ENCODE data around the gene ADCY1.
A peak's percentile ranks its signal among the peaks of the same experiment; 100 is the strongest.

The ADCY1 gene

DNA sequence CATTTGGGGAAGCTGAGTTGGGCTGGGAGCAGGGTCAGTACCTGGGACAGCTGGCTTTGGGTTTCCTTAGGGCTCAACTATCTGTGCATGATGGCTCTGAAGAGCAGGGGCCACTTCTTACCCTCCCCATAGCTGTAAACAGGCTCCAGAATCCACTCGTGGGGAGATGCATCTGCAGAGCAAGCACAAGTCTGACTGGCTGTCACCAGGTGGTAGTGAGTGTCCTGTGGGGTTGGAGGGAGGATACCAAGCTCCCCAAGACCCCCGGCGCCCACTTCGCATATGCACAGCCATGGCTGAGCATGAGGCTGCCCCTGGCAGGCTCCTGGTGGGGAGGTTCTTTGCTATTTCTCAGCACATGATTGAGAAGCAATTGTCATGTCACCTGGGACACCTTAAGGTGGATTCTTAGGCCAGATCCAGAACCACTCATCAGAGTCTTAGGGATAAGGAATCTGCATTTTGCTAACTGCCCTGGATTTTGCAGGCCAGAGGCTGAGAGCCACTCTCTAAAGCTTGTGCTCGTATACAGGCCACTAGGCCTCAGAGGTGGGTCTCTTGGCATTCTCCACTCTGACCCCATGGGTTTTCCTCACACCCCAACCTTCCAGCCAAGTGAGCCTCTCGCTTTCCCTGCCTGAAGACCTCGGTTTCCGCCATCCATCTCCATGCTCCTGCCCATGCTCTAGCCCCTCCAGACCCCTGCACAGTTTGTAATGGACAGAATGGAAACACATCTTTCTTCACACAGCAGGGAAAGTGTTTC, 53.7 kb downstream of the ADCY1 start:
- no peak for TF ChIP-seq CTCF (conservative IDR thresholded peaks at IDR 0.05)
- H3K27ac ChIP-seq = no peak overlapping the region

- no peak for TF ChIP-seq CTCF (conservative IDR thresholded peaks at IDR 0.05)
- H3K27ac ChIP-seq = peak overlapping the region; percentile 50
These were observed 57.4 kb downstream of the ADCY1 start for GRCh38 chr7:45631569-45631968.

- no peak for TF ChIP-seq CTCF (conservative IDR thresholded peaks at IDR 0.05)
- H3K27ac ChIP-seq = no peak overlapping the region
These were observed 62.6 kb downstream of the ADCY1 start for GRCh38 chr7:45636733-45637132.

- no peak for TF ChIP-seq CTCF (conservative IDR thresholded peaks at IDR 0.05)
- H3K27ac ChIP-seq = no peak overlapping the region
These were observed 64.7 kb downstream of the ADCY1 start for GRCh38 chr7:45638916-45639315.

- no peak overlapping the region for H3K27ac ChIP-seq
- TF ChIP-seq CTCF (conservative IDR thresholded peaks at IDR 0.05) = no peak
These were observed 67.9 kb downstream of the ADCY1 start for GRCh38 chr7:45642044-45642443.

DNA sequence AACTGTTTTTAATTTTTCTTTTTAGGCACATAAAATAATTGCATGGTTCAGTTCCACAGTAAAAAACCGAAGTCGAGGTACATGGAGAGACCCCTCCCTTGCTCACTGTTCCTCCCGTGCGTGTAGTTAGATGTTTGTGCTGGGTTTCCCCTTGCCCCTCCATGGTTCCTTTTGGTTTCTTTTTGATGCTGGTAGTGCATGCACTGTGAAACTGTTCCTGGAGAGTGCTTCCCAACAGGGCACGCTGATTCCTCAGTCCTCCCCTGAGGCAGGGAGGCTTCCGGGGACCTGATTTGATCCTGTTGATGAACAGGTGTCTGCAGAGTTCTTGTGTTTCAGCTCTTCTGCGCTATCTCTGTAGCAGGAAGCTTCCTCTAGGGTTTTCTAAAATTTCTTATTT, 69.5 kb downstream of the ADCY1 start:
- TF ChIP-seq CTCF (conservative IDR thresholded peaks at IDR 0.05) = no peak
- H3K27ac ChIP-seq = no peak overlapping the region

DNA sequence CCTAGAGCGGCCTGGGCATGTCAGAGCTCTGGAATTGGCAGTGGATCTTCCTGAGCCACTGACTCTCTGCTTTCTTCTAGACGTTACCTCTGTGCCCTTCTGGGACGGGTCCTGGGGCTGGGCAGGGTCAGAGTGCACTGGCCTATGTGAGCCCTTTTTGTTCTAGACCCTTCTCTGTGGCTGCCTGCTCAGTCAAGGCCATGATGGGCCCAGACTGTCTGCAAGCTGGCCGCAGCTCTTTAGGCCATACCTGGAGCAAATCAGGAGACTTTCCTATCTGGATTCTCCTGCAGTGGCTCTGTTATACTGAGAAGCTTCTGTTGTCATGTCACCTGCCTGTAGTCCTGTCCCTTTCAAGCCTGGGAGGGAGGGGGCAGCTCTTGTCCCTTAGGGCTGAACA, 70.1 kb downstream of the ADCY1 start:
- H3K27ac ChIP-seq = no peak overlapping the region
- TF ChIP-seq CTCF (conservative IDR thresholded peaks at IDR 0.05) = no peak

All from VCaP (cell line).